Measurements from ENCODE around the gene KLRC2. TPM values are rescaled to one million over a fixed set of nuclear protein-coding genes. Genes with fewer than 3 reads are reported as not detected.
"Not testable (repeated sequence)": the region's sequence is repeated elsewhere in the genome, so short reads cannot be mapped to it uniquely, and the experiment has no call there.

Gene KLRC2
- total RNA-seq, 3 donors from 2014 or later (not counting 1 experiment from before 2014, with no cell fraction given), result 3.0 to 57.5 (median 11.4) TPM

- H3K36me3 Mint-ChIP-seq, result peaks cover 6% of the 10 kb centered on the region
- TF ChIP-seq CTCF (IDR thresholded peaks at IDR 0.05), result no peak
- Histone ChIP-seq H3K4me3 (ENCODE audit: low read length) (no peak overlapping the region), H3K9me3 (ENCODE audit: control insufficient read depth, insufficient read depth, low read length) (no peaks in the 10 kb centered on the region), H3K36me3 (ENCODE audit: control insufficient read depth, insufficient read depth, low read length) (peaks cover 71% of the 10 kb centered on the region), H3K27ac (ENCODE audit: low read length) (no peak overlapping the region), H3K4me1 (ENCODE audit: control insufficient read depth, insufficient read depth, low read length) (peaks cover 8% of the 10 kb centered on the region), H3K27me3 (ENCODE audit: control insufficient read depth, insufficient read depth, low read length) (no peaks in the 10 kb centered on the region)
- H3K27me3 Mint-ChIP-seq (ENCODE audit: low read depth in 2 of 2), result no peaks in the 10 kb centered on the region
- H3K4me3 Mint-ChIP-seq, result no peak overlapping the region
- peaks cover 36 to 46% of the 10 kb centered on the region in 2 donors for H3K4me1 Mint-ChIP-seq
- H3K27ac Mint-ChIP-seq, result peak overlapping the region in 1 of 2 donors; percentile 57
- intact Hi-C loops (cut with micrococcal nuclease), result loop anchor here (5.0 kb wide), 1 partner anchor 32 kb away; no protein-coding TSS in a partner anchor
- ATAC-seq (no peak), DNase-seq (no peak)
- no peaks in the 10 kb centered on the region for H3K9me3 Mint-ChIP-seq
Measured at GRCh38 chr12:10404798-10405197, 31.0 kb downstream of the KLRC2 start.

- TF ChIP-seq CTCF (IDR thresholded peaks at IDR 0.05), result no peak
- ATAC-seq, result no peak
- Histone ChIP-seq H3K36me3 (ENCODE audit: control insufficient read depth, insufficient read depth, low read length) (peaks cover 56% of the 10 kb centered on the region), H3K9me3 (ENCODE audit: control insufficient read depth, insufficient read depth, low read length) (no peaks in the 10 kb centered on the region), H3K27ac (ENCODE audit: low read length) (no peak overlapping the region), H3K4me1 (ENCODE audit: control insufficient read depth, insufficient read depth, low read length) (peaks cover 18% of the 10 kb centered on the region), H3K4me3 (ENCODE audit: low read length) (no peak overlapping the region), H3K27me3 (ENCODE audit: control insufficient read depth, insufficient read depth, low read length) (no peaks in the 10 kb centered on the region)
- no peaks in the 10 kb centered on the region for H3K9me3 Mint-ChIP-seq
- peaks cover 45 to 47% of the 10 kb centered on the region in 2 donors for H3K4me1 Mint-ChIP-seq
- peaks cover 6% of the 10 kb centered on the region for H3K36me3 Mint-ChIP-seq
- peak overlapping the region; percentile 14 to 72 for H3K27ac Mint-ChIP-seq
- no peak for DNase-seq
- no peaks in the 10 kb centered on the region for H3K27me3 Mint-ChIP-seq (ENCODE audit: low read depth in 2 of 2)
- intact Hi-C loops (cut with micrococcal nuclease), result no loop called here
- H3K4me3 Mint-ChIP-seq, result peak overlapping the region; percentile 42
Measured at GRCh38 chr12:10400829-10401228, 35.0 kb downstream of the KLRC2 start.

- H3K9me3 ChIP-seq (ENCODE audit: control insufficient read depth, insufficient read depth, low read length), result no peaks in the 10 kb centered on the region
- TF ChIP-seq CTCF (IDR thresholded peaks at IDR 0.05), result no peak
- H3K4me1 ChIP-seq (ENCODE audit: control insufficient read depth, insufficient read depth, low read length), result peaks cover 31% of the 10 kb centered on the region
- intact Hi-C loops (cut with micrococcal nuclease), result loop anchor here (5.0 kb wide), 3 partner anchors 54 to 159 kb away; partner anchors contain the start of gene KLRC1
- WGBS (ENCODE audit: insufficient coverage), result 29% methylated on average over 1 of the region's 2 CpGs
- no peak for ATAC-seq
- peak overlapping the region; percentile 68 for H3K4me3 Mint-ChIP-seq
- H3K4me3 ChIP-seq (ENCODE audit: low read length), result no peak overlapping the region
- no peak for DNase-seq
- H3K27ac ChIP-seq (ENCODE audit: low read length), result peak overlapping the region; percentile 57
- H3K27me3 Mint-ChIP-seq (ENCODE audit: low read depth in 2 of 2), result no peaks in the 10 kb centered on the region
- peak overlapping the region; percentile 83 to 98 for H3K27ac Mint-ChIP-seq
- peaks cover 34% of the 10 kb centered on the region for H3K36me3 ChIP-seq (ENCODE audit: control insufficient read depth, insufficient read depth, low read length)
- peaks cover 71 to 74% of the 10 kb centered on the region in 2 donors for H3K4me1 Mint-ChIP-seq
- H3K36me3 Mint-ChIP-seq, result peaks cover 6% of the 10 kb centered on the region
- no peaks in the 10 kb centered on the region for H3K9me3 Mint-ChIP-seq
- H3K27me3 ChIP-seq (ENCODE audit: control insufficient read depth, insufficient read depth, low read length), result no peaks in the 10 kb centered on the region
Measured at GRCh38 chr12:10398168-10398567, 37.6 kb downstream of the KLRC2 start.

GRCh38 chr12:10397296-10397695 is 38.5 kb downstream of the KLRC2 start:
- peak in 1 of 2 donors; percentile 65 for DNase-seq
- peaks cover 6% of the 10 kb centered on the region for H3K36me3 Mint-ChIP-seq
- Histone ChIP-seq H3K4me1 (ENCODE audit: control insufficient read depth, insufficient read depth, low read length) (peaks cover 36% of the 10 kb centered on the region), H3K27me3 (ENCODE audit: control insufficient read depth, insufficient read depth, low read length) (no peaks in the 10 kb centered on the region), H3K27ac (ENCODE audit: low read length) (peak overlapping the region; percentile 63), H3K36me3 (ENCODE audit: control insufficient read depth, insufficient read depth, low read length) (peaks cover 30% of the 10 kb centered on the region), H3K4me3 (ENCODE audit: low read length) (no peak overlapping the region), H3K9me3 (ENCODE audit: control insufficient read depth, insufficient read depth, low read length) (no peaks in the 10 kb centered on the region)
- intact Hi-C loops (cut with micrococcal nuclease), result loop anchor here (5.0 kb wide), 3 partner anchors 55 to 160 kb away; partner anchors contain the start of gene KLRC1
- H3K4me3 Mint-ChIP-seq, result peak overlapping the region; percentile 68
- H3K27me3 Mint-ChIP-seq (ENCODE audit: low read depth in 2 of 2), result no peaks in the 10 kb centered on the region
- TF ChIP-seq CTCF (IDR thresholded peaks at IDR 0.05), result no peak
- H3K27ac Mint-ChIP-seq, result peak overlapping the region; percentile 83 to 98
- no peaks in the 10 kb centered on the region for H3K9me3 Mint-ChIP-seq
- peaks cover 73 to 77% of the 10 kb centered on the region in 2 donors for H3K4me1 Mint-ChIP-seq
- WGBS (ENCODE audit: insufficient coverage), result 26% methylated on average over 2 of the region's 2 CpGs
- peak; percentile 51 to 65 (median 61) for ATAC-seq

- H3K9me3 Mint-ChIP-seq, result not testable (repeated sequence)
- intact Hi-C loops (cut with micrococcal nuclease), result loop anchor here (5.0 kb wide), 3 partner anchors 56 to 161 kb away; partner anchors contain the start of gene KLRC1
Measured at GRCh38 chr12:10396176-10396575, 39.6 kb downstream of the KLRC2 start.

More at GRCh38 chr12:10396176-10396575, 39.6 kb downstream of the KLRC2 start:
- ATAC-seq; H3K9me3 ChIP-seq (ENCODE audit: control insufficient read depth, insufficient read depth, low read length); H3K27me3 Mint-ChIP-seq (ENCODE audit: low read depth in 2 of 2); H3K4me3 ChIP-seq (ENCODE audit: low read length); H3K36me3 Mint-ChIP-seq; DNase-seq; H3K27me3 ChIP-seq (ENCODE audit: control insufficient read depth, insufficient read depth, low read length): not testable (repeated sequence)
- Histone ChIP-seq H3K4me1 (ENCODE audit: control insufficient read depth, insufficient read depth, low read length) (peaks cover 39% of the 10 kb centered on the region), H3K36me3 (ENCODE audit: control insufficient read depth, insufficient read depth, low read length) (peaks cover 20% of the 10 kb centered on the region), H3K27ac (ENCODE audit: low read length) (peak overlapping the region; percentile 92)
- H3K4me3 Mint-ChIP-seq, result peak overlapping the region; percentile 40
- H3K4me1 Mint-ChIP-seq, result peaks cover 70 to 74% of the 10 kb centered on the region in 2 donors
- H3K27ac Mint-ChIP-seq, result peak overlapping the region; percentile 97 to 98
- 80% methylated on average over 12 of the region's 15 CpGs for WGBS (ENCODE audit: insufficient coverage)

Data from natural killer cell (primary cell).